Left renal pelvis (tissue), 4 donors: ENCODE results near the gene PDK2. TPM values are rescaled to one million over a fixed set of nuclear protein-coding genes. Genes with fewer than 3 reads are reported as not detected.
"Not testable (repeated sequence)": the region's sequence is repeated elsewhere in the genome, so short reads cannot be mapped to it uniquely, and the experiment has no call there.

Source experiments
- DNase-seq, 4 donors: peaks; one replicate each; pipeline ENCODE4 v3.0.0-alpha.2; 2013; ENCODE audit warnings: low read depth in 4 of 4, low spot score in 3 of 4
- polyA plus RNA-seq, 4 donors: library from polyadenylated mRNA; unstranded; fragments of 120-200 nt; gene quantifications; one replicate each; pipeline ENCODE4 v1.2.1, GENCODE V29; 2013; ENCODE audit not compliant: insufficient read length in 4 of 4

PDK2 gene
- polyA plus RNA-seq, 4 donors, result 68.8 to 113 (median 112) TPM

- no peak for DNase-seq
These were observed 37.6 kb upstream of the PDK2 start for GRCh38 chr17:50057521-50057991.

- no peak for DNase-seq
These were observed 36.7 kb upstream of the PDK2 start for GRCh38 chr17:50058296-50058953.

GRCh38 chr17:50059256-50059655, 35.9 kb upstream of the PDK2 start:
- DNase-seq, result no peak

GRCh38 chr17:50059759-50060273, 35.3 kb upstream of the PDK2 start:
- DNase-seq, result no peak

GRCh38 chr17:50060951-50061712, 34.0 kb upstream of the PDK2 start:
- no peak for DNase-seq

- not testable (repeated sequence) for DNase-seq
These were observed 33.5 kb upstream of the PDK2 start for GRCh38 chr17:50061713-50062045.

GRCh38 chr17:50062293-50063243, 32.6 kb upstream of the PDK2 start:
- DNase-seq, result no peak

GRCh38 chr17:50063561-50064252, 31.4 kb upstream of the PDK2 start:
- no peak for DNase-seq

GRCh38 chr17:50064253-50065001, 30.7 kb upstream of the PDK2 start:
- DNase-seq, result no peak

GRCh38 chr17:50065056-50065455, 30.1 kb upstream of the PDK2 start:
- DNase-seq, result no peak

GRCh38 chr17:50066995-50067394, 28.2 kb upstream of the PDK2 start:
- DNase-seq, result no peak

- no peak for DNase-seq
These were observed 27.2 kb upstream of the PDK2 start for GRCh38 chr17:50067996-50068395.

- DNase-seq, result no peak
These were observed 24.1 kb upstream of the PDK2 start for GRCh38 chr17:50070908-50071680.

GRCh38 chr17:50071692-50072091, 23.5 kb upstream of the PDK2 start:
- no peak for DNase-seq

GRCh38 chr17:50072130-50072529, 23.0 kb upstream of the PDK2 start:
- no peak for DNase-seq

- DNase-seq, result no peak
These were observed 22.2 kb upstream of the PDK2 start for GRCh38 chr17:50072925-50073324.

GRCh38 chr17:50074227-50074626, 20.9 kb upstream of the PDK2 start:
- DNase-seq, result no peak

GRCh38 chr17:50075446-50076032, 19.6 kb upstream of the PDK2 start:
- DNase-seq, result no peak

- no peak for DNase-seq
These were observed 18.9 kb upstream of the PDK2 start for GRCh38 chr17:50076221-50076590.
